Effector memory CD4-positive, alpha-beta T cell (primary cell): Measurements from ENCODE around the gene MEF2D.

Experiments
- DNase-seq, 3 donors: peaks; one replicate each; pipeline ENCODE4 v3.0.0-alpha.2; 2020
- H3K27ac ChIP-seq: 2 replicates; pipeline ENCODE4 v1.7.0; 2013; ENCODE audit warnings: mild to moderate bottlenecking, low read length, moderate library complexity; ENCODE audit not compliant: insufficient read depth, poor library complexity, severe bottlenecking
- H3K27me3 ChIP-seq: replicated peaks from 2 replicates; pipeline ENCODE4 v1.7.0; 2013; ENCODE audit warnings: mild to moderate bottlenecking, low read length; ENCODE audit not compliant: insufficient read depth, control insufficient read depth, poor library complexity, severe bottlenecking
- H3K36me3 ChIP-seq: 2 replicates; pipeline ENCODE4 v1.7.0; 2013; ENCODE audit warnings: mild to moderate bottlenecking, low read length, moderate library complexity; ENCODE audit not compliant: control insufficient read depth, insufficient read depth
- H3K4me1 ChIP-seq: 2 replicates; pipeline ENCODE4 v1.7.0; 2013; ENCODE audit warnings: low read length, mild to moderate bottlenecking; ENCODE audit not compliant: control insufficient read depth, insufficient read depth, poor library complexity, severe bottlenecking
- H3K4me3 ChIP-seq: 2 replicates; pipeline ENCODE4 v1.7.0; 2013; ENCODE audit warnings: low read length, low read depth, mild to moderate bottlenecking; ENCODE audit not compliant: insufficient read depth, poor library complexity, severe bottlenecking
- H3K9me3 ChIP-seq: 2 replicates; pipeline ENCODE4 v1.7.0; 2013; ENCODE audit warnings: mild to moderate bottlenecking, low read length, moderate library complexity; ENCODE audit not compliant: control insufficient read depth
- total RNA-seq, 3 donors: gene quantifications; one replicate each; lab custom pipeline; 2026; lab: John Stamatoyannopoulos, UW

The MEF2D gene
- 130 to 163 (median 156) reads per million in 3 donors for total RNA-seq

GRCh38 chr1:156500543-156500792, at the start of gene MEF2D:
Gene MEF2D, minus strand, starts transcription at chr1:156500775. Its CDS starts 17,483 bp downstream, at chr1:156483292.
- no peak for DNase-seq
- Histone ChIP-seq H3K4me1 (peaks cover 77% of the 10 kb centered on the region), H3K27ac (peak within 1 kb of the TSS; percentile 95), H3K36me3 (no peaks in the 10 kb centered on the region), H3K27me3 (no peaks in the 10 kb centered on the region), H3K4me3 (peak within 1 kb of the TSS; percentile 98), H3K9me3 (no peaks in the 10 kb centered on the region)

- H3K4me3 ChIP-seq, result no peak overlapping the region
- no peaks in the 10 kb centered on the region for H3K36me3 ChIP-seq
- no peaks in the 10 kb centered on the region for H3K9me3 ChIP-seq
- H3K27ac ChIP-seq, result no peak overlapping the region
- H3K4me1 ChIP-seq, result no peaks in the 10 kb centered on the region
- H3K27me3 ChIP-seq, result no peaks in the 10 kb centered on the region
- no peak for DNase-seq
Observed at GRCh38 chr1:156550346-156550745, 49.8 kb upstream of the MEF2D start.

- H3K36me3 ChIP-seq, result no peaks in the 10 kb centered on the region
- H3K9me3 ChIP-seq, result no peaks in the 10 kb centered on the region
- no peak overlapping the region for H3K27ac ChIP-seq
- no peaks in the 10 kb centered on the region for H3K27me3 ChIP-seq
- no peak for DNase-seq
- H3K4me3 ChIP-seq, result no peak overlapping the region
- no peaks in the 10 kb centered on the region for H3K4me1 ChIP-seq
Observed at GRCh38 chr1:156549831-156550230, 49.3 kb upstream of the MEF2D start.

GRCh38 chr1:156549390-156549789, 48.8 kb upstream of the MEF2D start:
- H3K4me3 ChIP-seq, result no peak overlapping the region
- no peak for DNase-seq
- H3K27me3 ChIP-seq, result no peaks in the 10 kb centered on the region
- no peaks in the 10 kb centered on the region for H3K36me3 ChIP-seq
- H3K27ac ChIP-seq, result no peak overlapping the region
- H3K9me3 ChIP-seq, result no peaks in the 10 kb centered on the region
- no peaks in the 10 kb centered on the region for H3K4me1 ChIP-seq

DNA sequence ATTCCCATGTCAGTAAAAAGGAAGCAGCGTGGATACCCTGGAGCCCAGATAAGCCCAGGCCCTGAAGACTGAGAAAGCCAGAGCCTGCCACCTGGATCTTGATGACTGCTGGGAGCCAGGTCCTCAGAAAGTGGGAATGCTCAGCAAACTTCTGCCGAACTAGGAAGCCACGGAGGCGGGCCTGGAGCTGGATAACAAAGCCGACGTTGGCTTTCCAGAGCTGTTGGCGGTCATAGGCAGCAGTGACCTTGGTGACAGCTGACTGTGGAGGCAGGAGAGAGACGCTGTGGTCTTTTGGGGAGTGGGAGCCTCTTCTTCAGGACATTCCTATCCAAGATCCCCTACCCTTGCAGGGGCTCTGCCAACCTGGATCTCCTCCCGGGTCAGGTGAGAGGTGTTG, 47.4 kb upstream of the MEF2D start:
- Histone ChIP-seq H3K4me3 (no peak overlapping the region), H3K9me3 (no peaks in the 10 kb centered on the region), H3K27ac (no peak overlapping the region), H3K27me3 (no peaks in the 10 kb centered on the region), H3K4me1 (no peaks in the 10 kb centered on the region), H3K36me3 (no peaks in the 10 kb centered on the region)
- DNase-seq, result no peak

DNA sequence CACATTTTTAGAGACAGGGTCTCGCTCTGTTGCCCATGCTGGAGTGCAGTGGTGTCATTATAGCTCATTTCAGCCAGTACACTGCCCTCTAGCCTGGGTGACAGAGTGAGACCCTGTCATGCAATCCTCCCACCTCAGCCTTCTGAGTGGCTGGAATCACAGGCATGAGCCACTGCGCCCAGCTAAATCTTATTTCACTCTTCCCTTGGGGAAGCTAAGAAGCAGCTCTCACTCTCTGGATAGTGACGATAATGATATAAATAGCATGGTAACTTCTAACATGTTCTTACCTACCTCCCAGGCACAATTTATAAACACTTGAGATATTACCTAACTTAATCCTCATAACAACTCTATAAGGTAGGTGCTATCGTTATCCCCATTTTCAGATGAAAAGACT, 46.9 kb upstream of the MEF2D start:
- H3K9me3 ChIP-seq, result no peaks in the 10 kb centered on the region
- DNase-seq, result no peak
- H3K4me1 ChIP-seq, result no peaks in the 10 kb centered on the region
- H3K4me3 ChIP-seq, result no peak overlapping the region
- no peaks in the 10 kb centered on the region for H3K36me3 ChIP-seq
- H3K27me3 ChIP-seq, result no peaks in the 10 kb centered on the region
- no peak overlapping the region for H3K27ac ChIP-seq

DNA sequence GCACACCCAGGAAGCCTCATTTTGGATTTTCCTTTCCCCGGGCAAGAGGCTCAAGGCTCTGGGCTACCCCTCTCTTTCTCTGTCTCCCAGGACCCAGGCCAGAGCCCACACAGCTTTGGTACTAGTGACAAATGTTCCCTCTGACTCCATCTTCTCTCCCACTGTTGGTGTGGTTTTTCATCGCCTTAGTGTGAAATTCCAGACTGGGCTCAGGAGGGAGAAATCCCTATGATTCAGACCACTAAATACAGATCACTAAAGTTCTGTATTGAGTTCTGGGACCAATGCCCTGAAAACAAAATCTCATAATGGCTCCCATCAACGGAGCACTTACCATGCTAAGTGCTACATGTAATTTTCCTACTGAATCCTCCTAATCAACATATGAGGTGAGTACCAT, 45.7 kb upstream of the MEF2D start:
- Histone ChIP-seq H3K27ac (no peak overlapping the region), H3K27me3 (no peaks in the 10 kb centered on the region), H3K4me1 (no peaks in the 10 kb centered on the region), H3K9me3 (no peaks in the 10 kb centered on the region), H3K4me3 (no peak overlapping the region), H3K36me3 (no peaks in the 10 kb centered on the region)
- DNase-seq, result no peak

DNA sequence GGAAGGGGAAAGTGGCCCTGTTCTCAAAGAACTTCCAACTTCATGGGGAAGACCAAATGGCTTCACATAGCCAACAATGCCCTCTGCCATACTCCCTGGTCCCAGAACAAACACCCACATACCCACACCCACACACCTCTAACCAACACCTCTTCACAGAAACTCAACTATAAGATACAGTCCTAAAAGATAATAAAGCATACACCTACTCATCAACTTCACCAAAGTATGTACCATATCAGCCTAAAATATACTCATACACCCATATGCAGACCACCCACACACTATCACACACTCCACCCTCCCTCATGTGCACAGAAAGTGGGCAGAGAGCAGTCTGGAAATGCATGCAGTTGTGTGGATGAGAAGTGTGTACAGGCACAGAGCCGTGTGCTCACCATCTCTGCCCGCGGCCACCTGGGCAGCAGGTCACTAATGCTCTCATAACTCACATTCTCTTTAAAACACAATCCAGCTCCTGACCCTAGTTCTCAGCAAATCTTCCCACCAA, 44.1 kb upstream of the MEF2D start:
- no peaks in the 10 kb centered on the region for H3K9me3 ChIP-seq
- H3K27ac ChIP-seq, result no peak overlapping the region
- no peak overlapping the region for H3K4me3 ChIP-seq
- H3K36me3 ChIP-seq, result no peaks in the 10 kb centered on the region
- DNase-seq, result no peak
- no peaks in the 10 kb centered on the region for H3K27me3 ChIP-seq
- no peaks in the 10 kb centered on the region for H3K4me1 ChIP-seq

DNA sequence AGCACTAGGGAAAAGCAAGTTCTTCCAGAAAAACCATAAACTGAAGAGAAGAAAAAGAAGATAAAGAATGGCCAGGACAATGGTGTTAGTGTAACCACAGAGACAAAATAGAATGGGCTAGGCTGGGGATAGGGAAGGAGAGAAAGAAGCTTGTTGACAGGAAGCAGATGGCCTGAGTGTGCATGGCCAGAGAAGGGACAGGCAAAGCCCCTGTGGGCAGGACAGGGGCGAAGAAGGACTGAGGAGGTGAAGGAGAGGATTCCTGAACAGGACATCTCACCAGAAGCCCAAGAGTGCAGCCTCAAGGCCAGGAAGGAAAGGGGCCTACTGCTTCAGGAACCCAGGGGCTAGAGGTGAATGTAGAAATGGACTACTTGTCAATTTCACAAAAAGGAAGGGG, 42.5 kb upstream of the MEF2D start:
- Histone ChIP-seq H3K4me1 (no peaks in the 10 kb centered on the region), H3K4me3 (no peak overlapping the region), H3K27me3 (no peaks in the 10 kb centered on the region), H3K36me3 (no peaks in the 10 kb centered on the region), H3K9me3 (no peaks in the 10 kb centered on the region), H3K27ac (no peak overlapping the region)
- no peak for DNase-seq

DNA sequence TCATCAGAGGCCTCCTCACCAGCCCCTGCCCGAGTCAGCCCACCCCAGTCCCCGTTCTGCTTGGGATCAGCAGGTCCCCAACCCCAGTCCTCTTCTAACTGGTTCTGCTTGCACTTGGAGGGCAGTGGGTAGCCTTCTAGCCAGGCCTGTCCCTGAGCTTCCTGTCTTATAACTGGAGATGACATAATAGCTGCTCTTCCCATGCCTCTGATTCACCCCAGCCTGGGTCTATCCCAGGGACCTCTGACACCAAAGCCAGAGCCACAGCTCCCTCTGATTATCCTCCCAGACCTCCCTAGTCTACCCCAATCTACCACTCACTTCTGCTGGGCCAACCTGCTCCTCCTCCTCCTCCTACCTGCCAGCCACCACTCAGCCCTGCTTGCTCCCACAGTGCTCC, 40.4 kb upstream of the MEF2D start:
- H3K27me3 ChIP-seq, result no peaks in the 10 kb centered on the region
- H3K36me3 ChIP-seq, result no peaks in the 10 kb centered on the region
- H3K4me3 ChIP-seq, result no peak overlapping the region
- H3K4me1 ChIP-seq, result no peaks in the 10 kb centered on the region
- DNase-seq, result no peak
- H3K27ac ChIP-seq, result no peak overlapping the region
- no peaks in the 10 kb centered on the region for H3K9me3 ChIP-seq

DNA sequence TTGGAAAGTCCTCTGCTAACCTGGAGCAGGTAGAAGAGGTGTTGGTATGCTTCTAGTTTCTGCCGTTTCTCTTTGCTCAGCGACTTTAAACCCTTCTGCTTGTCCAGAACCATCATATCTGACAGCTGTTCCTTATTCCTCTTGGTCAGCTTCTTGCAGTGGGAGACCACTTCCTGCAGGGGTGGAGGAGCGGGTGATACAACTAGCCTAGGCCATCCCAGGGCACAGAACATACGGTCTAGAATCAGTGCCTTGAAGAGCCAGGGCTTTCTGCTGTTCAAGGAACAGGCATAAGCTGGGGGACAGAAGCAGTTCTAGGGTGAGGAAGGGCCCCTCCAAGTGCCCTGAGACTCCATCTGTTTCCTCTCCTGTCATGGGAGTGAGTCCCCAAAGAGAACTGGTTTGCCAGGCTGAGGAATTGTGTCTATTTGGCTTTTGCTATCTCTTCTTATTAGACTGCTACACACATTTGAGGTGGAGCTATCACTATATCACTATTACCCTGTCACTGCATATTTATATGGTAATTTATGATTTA, 39.3 kb upstream of the MEF2D start:
- Histone ChIP-seq H3K27ac (no peak overlapping the region), H3K36me3 (no peaks in the 10 kb centered on the region), H3K4me3 (no peak overlapping the region), H3K4me1 (no peaks in the 10 kb centered on the region), H3K9me3 (no peaks in the 10 kb centered on the region), H3K27me3 (no peaks in the 10 kb centered on the region)
- no peak for DNase-seq
